K562 (cell line): ENCODE data around the gene POLE2. TPM values are rescaled to one million over a fixed set of nuclear protein-coding genes. Genes with fewer than 3 reads are reported as not detected.

Experiments used
- ATAC-seq: fragments of 200-7000 bp; cut with Tn5 transposase; 3 replicates; pipeline ENCODE4 v1.9.1; 2020; ENCODE audit warnings: moderate library complexity
- BruUV-seq: library from RNA; stranded (reverse); fragments of 400-500 nt; replicated peaks from 2 replicates; lab custom pipeline; 2021; lab: Mats Ljungman, UMichigan
- CTCF ChIA-PET: fragments of 300-600 bp; formaldehyde crosslinking; extraction: SDS; loops from one replicate; lab custom pipeline; 2021; ENCODE audit warnings: low intra/inter-chr PET ratio; lab: Yijun Ruan, JAX
- POLR2A ChIA-PET: fragments of 300-600, 350-650 bp; sonication (Branson Sonifier 250); formaldehyde crosslinking; extraction: SDS; loops from one replicate; lab custom pipeline; 2021; ENCODE audit warnings: antibody characterized with exemption, inconsistent platforms; lab: Yijun Ruan, JAX
- DNase-seq, 4 experiments: peaks; one replicate each; pipeline versions ENCODE4 v3.0.0 to v3.0.0-alpha.2; 2011 to 2018; ENCODE audit warnings: low spot score in 3 of 4, mixed read lengths in 3 of 4; ENCODE audit errors: extremely low read depth in 1 of 4
- FAIRE-seq: peaks from 2 replicates; lab custom pipeline; 2011; peaks lifted over from hg19 to GRCh38; lab: Jason Lieb, UNC
- H2AFZ ChIP-seq: 2 replicates; pipeline ENCODE4 v1.6.0; 2011; ENCODE audit warnings: low read depth, low read length, control low read depth, inconsistent platforms
- H3K27ac ChIP-seq: fragments of 200-600 bp; 3 replicates; pipeline ENCODE4 v1.8.0; 2011; ENCODE audit warnings: low read depth, mild to moderate bottlenecking, control low read depth, inconsistent platforms, low read length, moderate library complexity, mixed read lengths; ENCODE audit errors: extremely low read depth
- H3K27me3 ChIP-seq, 2 experiments: fragments of 300-600 bp in 1 of 2; 2 replicates in 1 of 2; 3 replicates in 1 of 2; pipeline versions ENCODE4 v1.6.0 to v1.8.0; 2011; ENCODE audit warnings: inconsistent platforms in 2 of 2, low read length in 2 of 2, mild to moderate bottlenecking in 1 of 2, mixed read lengths in 1 of 2, moderate library complexity in 1 of 2; ENCODE audit not compliant: control insufficient read depth in 2 of 2, insufficient read depth in 2 of 2
- H3K36me3 ChIP-seq: fragments of 300-600 bp; 3 replicates; pipeline ENCODE4 v1.8.0; 2011; ENCODE audit warnings: mild to moderate bottlenecking, low read length, inconsistent platforms; ENCODE audit not compliant: control insufficient read depth, insufficient read depth
- H3K4me1 ChIP-seq, 2 experiments: fragments of 200-600 bp in 1 of 2; replicated peaks in 1 of 2; 2 replicates in 1 of 2; 3 replicates in 1 of 2; pipeline versions ENCODE4 v1.5.1 to v1.8.0; 2011; ENCODE audit warnings: inconsistent platforms in 2 of 2, low read length in 2 of 2, mild to moderate bottlenecking in 1 of 2, mixed read lengths in 1 of 2, moderate library complexity in 1 of 2; ENCODE audit not compliant: control insufficient read depth in 2 of 2, insufficient read depth in 2 of 2
- H3K4me2 ChIP-seq: 2 replicates; pipeline ENCODE4 v1.6.1; 2011; ENCODE audit warnings: low read length, control low read depth, inconsistent platforms, mixed read lengths; ENCODE audit not compliant: insufficient read depth
- H3K4me3 ChIP-seq: fragments of 200-600 bp; sonication (generic), shearing (Covaris generic); 2 replicates; pipeline ENCODE4 v1.5.1; 2016; ENCODE audit warnings: control low read depth, inconsistent platforms
- H3K79me2 ChIP-seq: fragments of 200-600 bp; 3 replicates; pipeline ENCODE4 v1.8.0; 2011; ENCODE audit warnings: low read length, inconsistent platforms; ENCODE audit not compliant: control insufficient read depth, insufficient read depth
- H3K9ac ChIP-seq, 2 experiments: 2 replicates each; pipeline versions ENCODE4 v1.6.0 to v1.6.1; 2011; ENCODE audit warnings: low read depth in 2 of 2, low read length in 2 of 2, control low read depth in 1 of 2, inconsistent platforms in 1 of 2, mild to moderate bottlenecking in 1 of 2, mixed read lengths in 1 of 2; ENCODE audit not compliant: insufficient read depth in 1 of 2
- H3K9me1 ChIP-seq: one replicate; pipeline ENCODE4 v1.6.0; 2011; ENCODE audit warnings: inconsistent platforms, mild to moderate bottlenecking, low read length, moderate library complexity; ENCODE audit not compliant: control insufficient read depth, insufficient read depth
- H3K9me3 ChIP-seq: replicated peaks from 2 replicates; pipeline ENCODE4 v1.5.1; 2011; ENCODE audit warnings: low read depth, low read length, inconsistent platforms; ENCODE audit not compliant: control insufficient read depth, insufficient read depth
- H4K20me1 ChIP-seq: replicated peaks from 2 replicates; pipeline ENCODE4 v1.6.1; 2011; ENCODE audit warnings: low read length, inconsistent platforms, mixed read lengths; ENCODE audit not compliant: control insufficient read depth, insufficient read depth
- HNRNPUL1 ChIP-seq: fragments of 200-400 bp; formaldehyde crosslinking; IDR thresholded peaks from 2 replicates; pipeline ENCODE4 v1.6.1; 2017; ENCODE audit warnings: low read length
- PTTG1 ChIP-seq: fragments of 450-650 bp; IDR thresholded peaks from 2 replicates; pipeline ENCODE4 v1.6.1; 2016; ENCODE audit warnings: low read depth, mild to moderate bottlenecking, missing genetic modification characterization, missing compliant biosample characterization
- YBX1 ChIP-seq: fragments of 450-650 bp; IDR thresholded peaks from 2 replicates; pipeline ENCODE4 v1.7.1; 2016; ENCODE audit warnings: mild to moderate bottlenecking
- ZBTB40 ChIP-seq, 2 experiments: fragments of 450-650 bp in 1 of 2; sonication (generic) in 1 of 2; formaldehyde crosslinking in 1 of 2; IDR thresholded peaks; 2 replicates each; pipeline versions ENCODE4 v1.7.1 to v1.9.0; 2016 to 2022; ENCODE audit warnings: inconsistent platforms in 1 of 2, mild to moderate bottlenecking in 1 of 2, missing genetic modification reagents in 1 of 2
- ZBTB7A ChIP-seq: IDR thresholded peaks from 2 replicates; pipeline ENCODE4 v1.6.1; 2011; ENCODE audit warnings: low read depth, mild to moderate bottlenecking, low read length, moderate library complexity, borderline replicate concordance; ENCODE audit not compliant: control insufficient read depth
- ZNF274 ChIP-seq: IDR thresholded peaks from 2 replicates; pipeline ENCODE4 v1.6.1; 2011; ENCODE audit warnings: low read depth, mild to moderate bottlenecking, low read length, moderate library complexity, borderline replicate concordance
- ZNF41 ChIP-seq: fragments of 250-450 bp; sonication (Bioruptor Pico); conservative IDR thresholded peaks from 2 replicates; pipeline ENCODE4 v1.4.0; 2020; ENCODE audit warnings: mild to moderate bottlenecking
- ZNF586 ChIP-seq: fragments of 450-650 bp; formaldehyde crosslinking; conservative IDR thresholded peaks from 2 replicates; pipeline ENCODE4 v1.4.0; 2020; ENCODE audit warnings: mild to moderate bottlenecking, moderate library complexity
- WGBS: fragments of 100-300 bp; shearing (Covaris generic); methylation state at CpG from one replicate; pipeline ENCODE4 v1.1.6; 2016; ENCODE audit warnings: low coverage, mixed read lengths; ENCODE audit not compliant: insufficient coverage; ENCODE audit errors: missing lambda C conversion rate; 5-methylcytosine and 5-hydroxymethylcytosine counted together
- in situ Hi-C: fragments of 300-500 bp; cut with MboI; formaldehyde crosslinking; loops from 4 replicates; pipeline ENCODE4 v1.15.0; 2018; ENCODE audit warnings: inconsistent platforms, mixed read lengths
- intact Hi-C: fragments of 100-400 bp; cut with micrococcal nuclease; formaldehyde crosslinking; loops from 2 replicates; pipeline ENCODE4 v1.14.2; 2022
- polyA plus RNA-seq, 8 experiments: library from polyadenylated mRNA; depleted of rRNA in 4 of 8; stranded (reverse) in 5 of 8; unstranded in 3 of 8; fragments of >200 nt; fragmentation: Nextera tagmentation in 2 of 8; fragmentation: Illumina TruSeq in 1 of 8; extraction: Ambion mirVana in 2 of 8; extraction: Trizol in 1 of 8; gene quantifications; 2 replicates each; pipeline versions ENCODE4 v1.2.1 to v1.2.3, GENCODE V29; 2011 to 2014; ENCODE audit warnings: inconsistent platforms in 1 of 8, missing spikeins in 1 of 8
- total RNA-seq, 7 experiments: library from RNA; depleted of rRNA in 6 of 7; stranded (reverse); fragments of >200 nt in 6 of 7; fragmentation: Illumina TruSeq in 2 of 7; extraction: Trizol in 2 of 7; gene quantifications; 2 replicates each; pipeline versions ENCODE4 v1.2.1 to v1.2.3, GENCODE V29; 2011 to 2021; ENCODE audit warnings: low replicate concordance in 1 of 7

Gene POLE2
- total and polyA plus RNA-seq, 9 of the 15 experiments (the other 6 are each of a cell fraction or from before 2014, with no cell fraction given): 30.7 to 78.4 (median 55.4) TPM

- intact Hi-C loops: no loop called here
- ChIA-PET POLR2A (interaction anchor here (0.7 to 0.8 kb wide), 2 partner anchors 16 to 20 kb away, joined by 3 to 4 read pairs; partner anchors contain the start of gene LRR1), CTCF (no interaction called here)
- Histone ChIP-seq H3K4me2 (no peak overlapping the region), H3K36me3 (peaks cover 52% of the 10 kb centered on the region), H3K27me3 (no peaks in the 10 kb centered on the region), H3K9me1 (peaks cover 3% of the 10 kb centered on the region), H3K79me2 (peaks cover 40% of the 10 kb centered on the region), H3K27ac (no peak overlapping the region), H3K4me3 (no peak overlapping the region), H2AFZ (no peak overlapping the region), H3K9ac (no peak overlapping the region), H4K20me1 (no peaks in the 10 kb centered on the region), H3K9me3 (no peaks in the 10 kb centered on the region), H3K4me1 (peaks cover 0 to 4% of the 10 kb centered on the region in 2 experiments; a peak in 4 of 5 replicates)
- TF ChIP-seq ZNF41 (CRISPR knock-in tag): no peak
- TF ChIP-seq ZBTB7A: no peak
- TF ChIP-seq HNRNPUL1: no peak
- TF ChIP-seq ZNF274: no peak
- TF ChIP-seq ZBTB40 (IDR thresholded peaks at IDR 0.05): no peak
- TF ChIP-seq ZBTB40 (CRISPR knock-in tag; IDR thresholded peaks at IDR 0.05): no peak
- TF ChIP-seq YBX1: no peak
- TF ChIP-seq ZNF586 (CRISPR knock-in tag): no peak
- no peak for TF ChIP-seq PTTG1 (tag)
- BruUV-seq: no TSS peak
- ATAC-seq (no peak), DNase-seq (no peak), FAIRE-seq (no peak)
- 45% methylated on average over 2 of the region's 2 CpGs for WGBS
- in situ Hi-C loops: no loop called here
These were observed 73.8 kb downstream of the POLE2 start for GRCh38 chr14:49614196-49614595.
